Measurements from ENCODE around the gene B4GALT2. TPM values are rescaled to one million over a fixed set of nuclear protein-coding genes. Genes with fewer than 3 reads are reported as not detected.

Gene B4GALT2
- total RNA-seq, 1 experiment from 2014 or later: 66.2 TPM

DNA sequence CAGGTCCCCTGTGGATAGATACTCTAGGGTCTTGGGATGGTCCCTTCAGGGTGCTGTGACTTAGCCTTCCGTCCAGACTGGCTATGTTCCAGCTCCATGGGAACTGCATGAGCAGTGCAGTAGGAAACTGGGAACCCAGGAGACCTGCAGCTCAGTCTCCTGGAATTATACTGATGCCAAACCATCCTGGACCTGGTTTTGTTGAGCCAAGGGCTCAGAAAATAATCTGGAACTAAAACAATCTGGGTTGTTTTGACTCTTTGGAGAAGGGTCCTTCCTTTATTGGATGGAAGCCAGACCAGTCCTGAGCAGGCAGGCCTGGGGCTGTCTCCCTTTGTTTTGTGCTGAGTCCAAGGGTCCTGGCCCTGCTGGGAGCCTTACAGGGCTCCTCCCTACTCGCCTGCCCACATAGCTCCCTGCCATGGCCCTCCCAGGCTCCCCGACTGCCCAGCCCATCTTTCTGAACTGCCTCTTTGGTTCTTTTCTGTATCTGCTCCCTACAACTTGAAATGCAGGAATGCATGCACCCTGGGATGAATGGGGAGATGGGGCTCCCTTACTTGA is 31.1 kb upstream of the B4GALT2 start:
- H3K79me2 ChIP-seq (ENCODE audit: low read depth): peaks cover 17% of the 10 kb centered on the region; the same call in 1 of the 2 replicates
- POLR2A ChIA-PET (ENCODE audit: unreplicated experiment): interaction anchor here (0.9 kb wide), 1 partner anchor 493 kb away, joined by 5 read pairs; no protein-coding TSS in a partner anchor
- TF ChIP-seq EZH2 (IDR thresholded peaks at IDR 0.05; ENCODE audit: low read depth): no peak
- TF ChIP-seq, protein P1, sequence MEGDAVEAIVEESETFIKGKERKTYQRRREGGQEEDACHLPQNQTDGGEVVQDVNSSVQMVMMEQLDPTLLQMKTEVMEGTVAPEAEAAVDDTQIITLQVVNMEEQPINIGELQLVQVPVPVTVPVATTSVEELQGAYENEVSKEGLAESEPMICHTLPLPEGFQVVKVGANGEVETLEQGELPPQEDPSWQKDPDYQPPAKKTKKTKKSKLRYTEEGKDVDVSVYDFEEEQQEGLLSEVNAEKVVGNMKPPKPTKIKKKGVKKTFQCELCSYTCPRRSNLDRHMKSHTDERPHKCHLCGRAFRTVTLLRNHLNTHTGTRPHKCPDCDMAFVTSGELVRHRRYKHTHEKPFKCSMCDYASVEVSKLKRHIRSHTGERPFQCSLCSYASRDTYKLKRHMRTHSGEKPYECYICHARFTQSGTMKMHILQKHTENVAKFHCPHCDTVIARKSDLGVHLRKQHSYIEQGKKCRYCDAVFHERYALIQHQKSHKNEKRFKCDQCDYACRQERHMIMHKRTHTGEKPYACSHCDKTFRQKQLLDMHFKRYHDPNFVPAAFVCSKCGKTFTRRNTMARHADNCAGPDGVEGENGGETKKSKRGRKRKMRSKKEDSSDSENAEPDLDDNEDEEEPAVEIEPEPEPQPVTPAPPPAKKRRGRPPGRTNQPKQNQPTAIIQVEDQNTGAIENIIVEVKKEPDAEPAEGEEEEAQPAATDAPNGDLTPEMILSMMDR (conservative IDR thresholded peaks at IDR 0.05): no peak
- H3K4me2 ChIP-seq: peak overlapping the region; percentile 100
- no peaks in the 10 kb centered on the region for H4K20me1 ChIP-seq (ENCODE audit: insufficient read depth)
- TSS peak; percentile 43 for BruUV-seq (replicated peaks)
- no peaks in the 10 kb centered on the region for H3K9me2 ChIP-seq (ENCODE audit: insufficient read depth)
- peaks cover 26% of the 10 kb centered on the region for H3K4me1 ChIP-seq (replicated peaks; ENCODE audit: insufficient read depth)
- no peaks in the 10 kb centered on the region for H3K36me3 ChIP-seq (ENCODE audit: low read depth)
- H3K4me3 ChIP-seq: peak overlapping the region; percentile 74; the same call in 1 of the 2 replicates
- no peak overlapping the region for H2AFZ ChIP-seq
- no peak for DNase-seq
- peaks cover 6% of the 10 kb centered on the region; the same call in 1 of the 2 replicates for H3F3A ChIP-seq (ENCODE audit: insufficient read depth, low read depth)
- CTCF ChIA-PET: interaction anchor here (0.7 kb wide), 1 partner anchor 100 kb away, joined by 3 read pairs; no protein-coding TSS in a partner anchor
- no peaks in the 10 kb centered on the region for H3K9me3 ChIP-seq (ENCODE audit: insufficient read depth, low read depth)
- intact Hi-C loops (cut with micrococcal nuclease; ENCODE audit: unreplicated experiment): loop anchor here (2.0 kb wide), 2 partner anchors 43 to 419 kb away; partner anchors contain the start of gene CCDC24
- no peak overlapping the region for H3K27ac ChIP-seq
- no peaks in the 10 kb centered on the region for H3K27me3 ChIP-seq (ENCODE audit: insufficient read depth, low read depth)

DNA sequence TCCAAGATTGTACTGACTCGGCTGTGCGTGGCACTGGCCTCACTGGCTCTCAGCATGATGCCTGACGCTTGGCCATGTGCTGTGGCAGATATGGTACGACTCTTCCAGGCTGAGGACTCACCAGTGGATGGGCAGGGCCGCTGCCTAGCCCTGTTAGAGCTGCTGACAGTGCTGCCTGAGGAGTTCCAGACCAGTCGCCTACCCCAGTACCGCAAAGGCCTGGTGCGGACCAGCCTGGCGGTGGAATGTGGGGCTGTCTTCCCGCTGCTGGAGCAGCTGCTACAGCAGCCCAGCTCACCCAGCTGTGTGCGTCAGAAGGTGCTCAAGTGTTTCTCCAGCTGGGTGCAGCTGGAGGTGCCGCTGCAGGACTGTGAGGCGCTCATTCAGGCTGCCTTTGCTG is 29.3 kb upstream of the B4GALT2 start:
- DNase-seq: no peak
- H3K9me2 ChIP-seq (ENCODE audit: insufficient read depth): no peaks in the 10 kb centered on the region
- no peak overlapping the region for H3K27ac ChIP-seq
- TF ChIP-seq, protein P1 (conservative IDR thresholded peaks at IDR 0.05): no peak
- no peak for TF ChIP-seq EZH2 (IDR thresholded peaks at IDR 0.05; ENCODE audit: low read depth)
- CTCF ChIA-PET: no interaction called here
- POLR2A ChIA-PET (ENCODE audit: unreplicated experiment): no interaction called here
- H3K4me1 ChIP-seq (replicated peaks; ENCODE audit: insufficient read depth): peaks cover 24% of the 10 kb centered on the region
- no peaks in the 10 kb centered on the region for H3K27me3 ChIP-seq (ENCODE audit: insufficient read depth, low read depth)
- no peak overlapping the region for H3K4me3 ChIP-seq
- H2AFZ ChIP-seq: no peak overlapping the region
- H4K20me1 ChIP-seq (ENCODE audit: insufficient read depth): no peaks in the 10 kb centered on the region
- no TSS peak for BruUV-seq (replicated peaks)
- peaks cover 15% of the 10 kb centered on the region; the same call in 1 of the 2 replicates for H3K79me2 ChIP-seq (ENCODE audit: low read depth)
- H3K4me2 ChIP-seq: no peak overlapping the region
- H3F3A ChIP-seq (ENCODE audit: insufficient read depth, low read depth): peaks cover 6% of the 10 kb centered on the region; the same call in 1 of the 2 replicates
- H3K9me3 ChIP-seq (ENCODE audit: insufficient read depth, low read depth): no peaks in the 10 kb centered on the region
- no peaks in the 10 kb centered on the region for H3K36me3 ChIP-seq (ENCODE audit: low read depth)
- intact Hi-C loops (cut with micrococcal nuclease; ENCODE audit: unreplicated experiment): no loop called here

DNA sequence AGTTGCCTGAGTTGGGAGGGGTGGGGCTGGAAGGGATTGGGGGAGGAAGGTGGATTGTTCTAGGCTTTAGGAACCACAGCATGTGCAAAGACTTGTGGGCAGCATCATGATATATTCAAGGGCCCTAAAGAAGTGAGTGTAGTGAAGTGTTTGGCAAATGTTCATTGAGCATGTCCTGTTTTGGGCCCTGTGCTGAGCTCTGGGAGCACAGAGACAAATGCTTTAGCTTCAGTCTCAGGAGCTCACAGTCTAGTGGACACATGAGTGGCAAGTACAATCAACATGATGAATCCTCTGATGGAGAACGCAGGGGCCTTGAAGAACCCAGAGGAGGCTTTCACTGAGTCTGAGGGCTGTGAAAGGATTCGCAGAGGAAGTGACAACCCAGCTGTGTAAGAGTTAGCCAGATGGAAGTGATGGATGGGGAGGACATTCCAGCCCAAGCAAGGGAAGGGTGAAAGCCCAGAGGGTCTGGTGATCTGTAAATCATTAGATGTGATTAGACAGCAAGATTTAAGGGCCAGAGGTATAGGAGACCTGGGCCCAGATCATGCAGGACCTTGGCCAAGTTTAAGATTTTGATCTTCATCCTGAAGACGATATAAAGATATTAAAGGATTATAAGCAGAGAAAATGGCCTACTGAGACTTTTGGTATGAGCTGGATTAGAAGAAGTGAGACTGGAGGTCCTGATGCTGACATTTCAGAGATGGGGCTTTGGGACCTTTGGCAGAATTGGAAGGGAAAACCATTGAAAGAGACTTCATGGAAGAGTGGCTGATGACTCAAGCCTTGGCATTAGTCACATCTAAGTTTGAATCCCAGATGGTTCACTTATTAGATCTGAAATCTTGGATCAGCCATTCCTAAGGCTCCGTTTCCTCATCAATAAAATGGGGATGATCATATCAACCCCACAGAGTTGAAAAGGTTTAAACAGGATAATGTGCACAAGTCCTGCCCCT is 27.7 kb upstream of the B4GALT2 start:
- CTCF ChIA-PET: no interaction called here
- DNase-seq: no peak
- no peaks in the 10 kb centered on the region for H4K20me1 ChIP-seq (ENCODE audit: insufficient read depth)
- H3F3A ChIP-seq (ENCODE audit: insufficient read depth, low read depth): no peaks in the 10 kb centered on the region
- no peak overlapping the region for H2AFZ ChIP-seq
- TF ChIP-seq, protein P1 (conservative IDR thresholded peaks at IDR 0.05): no peak
- no peak for TF ChIP-seq EZH2 (IDR thresholded peaks at IDR 0.05; ENCODE audit: low read depth)
- peaks cover 14% of the 10 kb centered on the region; the same call in 1 of the 2 replicates for H3K79me2 ChIP-seq (ENCODE audit: low read depth)
- intact Hi-C loops (cut with micrococcal nuclease; ENCODE audit: unreplicated experiment): no loop called here
- POLR2A ChIA-PET (ENCODE audit: unreplicated experiment): no interaction called here
- no peaks in the 10 kb centered on the region for H3K9me3 ChIP-seq (ENCODE audit: insufficient read depth, low read depth)
- no TSS peak for BruUV-seq (replicated peaks)
- no peak overlapping the region for H3K4me2 ChIP-seq
- H3K36me3 ChIP-seq (ENCODE audit: low read depth): no peaks in the 10 kb centered on the region
- H3K27ac ChIP-seq: no peak overlapping the region
- peaks cover 14% of the 10 kb centered on the region for H3K4me1 ChIP-seq (replicated peaks; ENCODE audit: insufficient read depth)
- H3K27me3 ChIP-seq (ENCODE audit: insufficient read depth, low read depth): no peaks in the 10 kb centered on the region
- no peaks in the 10 kb centered on the region for H3K9me2 ChIP-seq (ENCODE audit: insufficient read depth)
- no peak overlapping the region for H3K4me3 ChIP-seq
